Tracheal epithelial cell (primary cell): ENCODE results near the gene SRRD. TPM values are rescaled to one million over a fixed set of nuclear protein-coding genes. Genes with fewer than 3 reads are reported as not detected.

Experiments used
- total RNA-seq: library from RNA; depleted of rRNA; stranded (reverse); fragments of >200 nt; gene quantifications from 2 replicates; pipeline ENCODE4 v1.2.1, GENCODE V29; 2014

SRRD gene, protein sequence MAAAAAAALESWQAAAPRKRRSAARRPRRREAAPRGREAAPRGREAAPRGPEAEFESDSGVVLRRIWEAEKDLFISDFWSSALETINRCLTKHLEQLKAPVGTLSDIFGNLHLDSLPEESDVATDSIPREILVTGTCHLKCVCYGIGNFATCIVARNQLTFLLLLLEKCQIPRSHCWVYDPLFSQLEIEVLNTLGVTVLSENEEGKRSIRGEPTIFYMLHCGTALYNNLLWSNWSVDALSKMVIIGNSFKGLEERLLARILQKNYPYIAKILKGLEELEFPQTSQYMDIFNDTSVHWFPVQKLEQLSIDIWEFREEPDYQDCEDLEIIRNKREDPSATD
- 10.4 and 14.5 TPM in 2 replicates for total RNA-seq

DNA sequence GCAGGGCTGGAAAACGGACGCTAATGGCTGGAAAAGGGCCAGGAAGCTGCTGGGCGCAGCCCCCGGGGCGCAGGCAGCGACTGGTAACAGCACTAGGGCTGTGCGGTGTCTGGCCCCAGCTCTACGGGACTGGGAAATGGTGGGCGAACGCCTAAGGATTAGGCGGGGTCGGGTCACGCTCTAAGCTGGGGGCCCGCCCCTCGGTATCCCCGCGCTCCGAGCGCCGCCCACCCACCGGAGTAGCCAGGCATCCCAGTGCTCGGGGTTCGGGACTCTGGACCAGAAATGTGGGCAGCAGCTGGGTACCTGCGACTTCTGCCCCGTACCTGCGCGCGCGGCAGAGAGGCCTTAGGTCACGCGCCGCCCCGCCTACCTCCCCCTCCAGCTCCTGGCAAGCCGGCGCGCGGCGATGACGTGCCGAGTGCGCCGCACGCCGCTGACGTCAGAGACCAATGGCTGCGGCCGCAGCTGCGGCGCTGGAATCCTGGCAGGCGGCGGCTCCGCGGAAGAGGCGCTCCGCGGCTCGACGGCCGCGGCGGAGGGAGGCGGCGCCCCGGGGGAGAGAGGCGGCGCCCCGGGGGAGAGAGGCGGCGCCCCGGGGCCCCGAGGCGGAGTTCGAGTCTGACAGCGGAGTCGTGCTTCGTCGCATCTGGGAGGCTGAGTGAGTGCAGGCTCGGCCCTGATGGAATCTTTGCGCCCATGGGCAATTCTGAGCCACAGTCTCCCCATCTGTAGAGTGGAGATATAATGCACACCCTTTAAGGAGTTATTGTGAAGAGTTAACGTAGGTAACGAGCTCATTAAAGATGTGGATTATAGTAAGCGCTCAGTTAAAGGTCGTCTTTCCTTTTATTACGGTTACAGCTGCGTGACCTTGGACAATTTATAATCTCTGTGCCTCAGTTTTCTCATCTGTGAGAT lies at the start of gene SRRD, which contains the start of gene HPS4:
Gene SRRD (plus strand): TSS at position 439 of the 921 bp plus-strand sequence. CDS start 14 bp downstream, at position 453.
Gene HPS4 (minus strand): TSS at position 345 of the 921 bp plus-strand sequence. CDS start 2,021 bp downstream, outside the sequence.

DNA sequence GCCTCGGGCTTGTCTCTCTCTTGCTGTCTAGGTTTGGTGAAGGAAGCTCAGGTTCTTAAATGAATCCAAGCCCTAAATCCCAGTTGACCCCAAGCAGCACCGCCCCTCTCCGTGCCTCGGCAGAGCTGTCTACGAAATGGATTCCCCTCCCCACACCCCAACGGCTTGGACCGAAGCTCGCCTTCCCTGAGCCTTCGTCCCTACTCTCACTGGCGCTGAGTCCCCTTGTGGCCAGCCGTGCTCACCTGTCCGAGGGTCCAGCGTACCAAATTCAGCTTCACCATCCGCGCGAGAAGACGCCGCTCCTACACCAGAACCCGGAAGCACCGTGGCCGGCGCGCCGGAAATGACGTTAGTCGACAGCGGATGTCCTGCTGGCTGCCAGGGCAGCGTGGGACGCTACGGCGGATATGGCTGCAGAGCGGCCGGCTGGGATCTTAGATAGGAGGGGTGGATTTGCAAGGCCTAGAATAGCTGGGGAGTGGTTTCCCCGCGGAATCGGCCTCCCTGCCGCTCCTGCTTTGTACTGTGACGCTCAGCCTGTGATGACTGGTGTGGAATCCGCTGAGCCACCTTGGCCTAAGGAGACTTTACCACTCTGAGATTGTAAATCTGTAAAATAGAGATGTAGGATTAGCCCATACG lies 28.6 kb downstream of the SRRD start, which contains the start of gene TFIP11:
Gene TFIP11 (minus strand): TSS at position 325 of the 645 bp plus-strand sequence. CDS start 2,201 bp downstream, outside the sequence.

Other genes with a start within 250 kb of the SRRD start
- 1.5 and 4.8 TPM in 2 replicates for gene ASPHD2, start 54.6 kb upstream of the SRRD start, total RNA-seq
- gene HPS4, start 94 bp upstream of the SRRD start, total RNA-seq: 21.0 and 39.9 TPM in 2 replicates
- gene TFIP11, start 28.6 kb downstream of the SRRD start, total RNA-seq: 34.7 and 41.0 TPM in 2 replicates
- 25.8 and 47.5 TPM in 2 replicates for gene TPST2, start 106.3 kb downstream of the SRRD start, total RNA-seq
- not detected in 2 replicates for gene CRYBB1, start 134.2 kb downstream of the SRRD start, total RNA-seq
- gene CRYBA4, start 138.1 kb downstream of the SRRD start, total RNA-seq: not detected in 2 replicates
- 0.43 and 0.48 TPM in 2 replicates for gene MIAT, start 173.7 kb downstream of the SRRD start, total RNA-seq